GM23248 (cell line): ENCODE results near the gene NUP50. TPM values are rescaled to one million over a fixed set of nuclear protein-coding genes. Genes with fewer than 3 reads are reported as not detected.

ENCODE experiments used
- DNase-seq: peaks from one replicate; pipeline ENCODE4 v3.0.0-alpha.2; 2015
- H2AFZ ChIP-seq: fragments of 200-600 bp; sonication (generic); 2 replicates; pipeline ENCODE4 v1.6.1; 2016; ENCODE audit warnings: antibody characterized with exemption
- H3F3A ChIP-seq: fragments of 200-600 bp; sonication (generic); 2 replicates; pipeline ENCODE4 v1.6.1; 2016; ENCODE audit warnings: mild to moderate bottlenecking, antibody characterized with exemption, mixed run types; ENCODE audit not compliant: insufficient read depth
- H3K27ac ChIP-seq: fragments of 200-600 bp; sonication (generic); 2 replicates; pipeline ENCODE4 v1.5.1; 2016; ENCODE audit warnings: mild to moderate bottlenecking
- H3K27me3 ChIP-seq: fragments of 200-600 bp; sonication (generic); replicated peaks from 2 replicates; pipeline ENCODE4 v1.6.1; 2016; ENCODE audit warnings: mild to moderate bottlenecking; ENCODE audit not compliant: insufficient read depth
- H3K36me3 ChIP-seq: fragments of 200-600 bp; sonication (generic); 2 replicates; pipeline ENCODE4 v1.6.1; 2016; ENCODE audit warnings: low read depth, mild to moderate bottlenecking
- H3K4me1 ChIP-seq: fragments of 200-600 bp; sonication (generic); 2 replicates; pipeline ENCODE4 v1.6.1; 2016; ENCODE audit warnings: mild to moderate bottlenecking; ENCODE audit not compliant: insufficient read depth
- H3K4me2 ChIP-seq: fragments of 200-600 bp; sonication (generic); one replicate; pipeline ENCODE4 v1.6.1; 2016; ENCODE audit warnings: mild to moderate bottlenecking; ENCODE audit not compliant: unreplicated experiment
- H3K4me3 ChIP-seq: fragments of 200-600 bp; sonication (generic); 2 replicates; pipeline ENCODE4 v1.5.1; 2016; ENCODE audit warnings: mild to moderate bottlenecking
- H3K79me2 ChIP-seq: fragments of 200-600 bp; sonication (generic); 2 replicates; pipeline ENCODE4 v1.6.1; 2016; ENCODE audit warnings: mild to moderate bottlenecking; ENCODE audit not compliant: insufficient read depth
- H3K9ac ChIP-seq: fragments of 200-600 bp; sonication (generic); 2 replicates; pipeline ENCODE4 v1.6.1; 2016; ENCODE audit warnings: mild to moderate bottlenecking
- H3K9me2 ChIP-seq: fragments of 200-600 bp; sonication (generic); 2 replicates; pipeline ENCODE4 v1.6.1; 2016; ENCODE audit warnings: mixed run types, mild to moderate bottlenecking, moderate library complexity; ENCODE audit not compliant: insufficient read depth
- H3K9me3 ChIP-seq: fragments of 200-600 bp; sonication (generic); one replicate; pipeline ENCODE4 v1.6.1; 2017; ENCODE audit warnings: low read depth
- H4K20me1 ChIP-seq: fragments of 200-600 bp; sonication (generic); 2 replicates; pipeline ENCODE4 v1.6.0; 2016; ENCODE audit not compliant: insufficient read depth
- EZH2 ChIP-seq: fragments of 200-600 bp; sonication (generic); IDR thresholded peaks from 2 replicates; pipeline ENCODE4 v1.6.1; 2018; ENCODE audit warnings: antibody characterized with exemption, mild to moderate bottlenecking; ENCODE audit not compliant: insufficient read depth, poor library complexity, severe bottlenecking
- EZH2phosphoT487 ChIP-seq: fragments of 200-600 bp; sonication (generic); IDR thresholded peaks from 2 replicates; pipeline ENCODE4 v1.6.1; 2018; ENCODE audit warnings: antibody characterized with exemption, moderate library complexity, mild to moderate bottlenecking, low read depth; ENCODE audit not compliant: insufficient read depth
- WGBS, 2 experiments: methylation state at CpG; one replicate each; pipeline ENCODE4 v1.1.6; 2015 to 2017; ENCODE audit warnings: low lambda C conversion rate in 2 of 2, low coverage in 1 of 2; ENCODE audit errors: missing lambda C conversion rate in 2 of 2; 5-methylcytosine and 5-hydroxymethylcytosine counted together
- in situ Hi-C: fragments of 300-500 bp; cut with MboI; formaldehyde crosslinking; loops from 2 replicates; pipeline ENCODE4 v1.15.0; 2020
- polyA plus RNA-seq: library from polyadenylated mRNA; unstranded; fragments of >200 nt; fragmentation: Nextera tagmentation; extraction: Ambion mirVana; gene quantifications from 2 replicates; pipeline ENCODE4 v1.2.1, GENCODE V29; 2016
- total RNA-seq: library from RNA; depleted of rRNA; stranded (reverse); fragments of >200 nt; shearing (Covaris generic); gene quantifications from 2 replicates; pipeline ENCODE4 v1.2.3, GENCODE V29; 2014

The NUP50 gene
- total and polyA plus RNA-seq, 2 experiments from 2014 or later = 22.3 to 30.8 TPM

GRCh38 chr22:45225732-45226502 lies 62.2 kb downstream of the NUP50 start:
- DNase-seq = peak; percentile 72
- no peaks in the 10 kb centered on the region for H3K9me3 ChIP-seq
- H3K36me3 ChIP-seq = no peaks in the 10 kb centered on the region
- H3F3A ChIP-seq = no peaks in the 10 kb centered on the region
- 0 out of 2 replicates have a peak overlapping the region, but pooled peaks have one; percentile 26 for H3K9ac ChIP-seq
- no peak overlapping the region for H2AFZ ChIP-seq
- no peaks in the 10 kb centered on the region for H3K27me3 ChIP-seq
- WGBS, 2 experiments = 67 to 72% methylated on average over 25 to 26 of the region's 26 CpGs
- no peak overlapping the region for H3K4me3 ChIP-seq
- no peaks in the 10 kb centered on the region for H3K9me2 ChIP-seq
- no peak for TF ChIP-seq EZH2
- no peak for TF ChIP-seq EZH2phosphoT487
- in situ Hi-C loops = no loop called here
- H4K20me1 ChIP-seq = no peaks in the 10 kb centered on the region
- H3K27ac ChIP-seq = peak overlapping the region; percentile 28
- peaks cover 36% of the 10 kb centered on the region for H3K79me2 ChIP-seq
- H3K4me2 ChIP-seq = no peak overlapping the region
- H3K4me1 ChIP-seq = peaks cover 9% of the 10 kb centered on the region; the same call in 1 of the 2 replicates

GRCh38 chr22:45226503-45227186 lies 62.9 kb downstream of the NUP50 start:
- DNase-seq = peak; percentile 66

GRCh38 chr22:45227645-45228400 lies 64.1 kb downstream of the NUP50 start:
- Histone ChIP-seq H3K4me2 (no peak overlapping the region), H3K27me3 (no peaks in the 10 kb centered on the region), H3K79me2 (peaks cover 17% of the 10 kb centered on the region), H3K27ac (no peak overlapping the region), H4K20me1 (no peaks in the 10 kb centered on the region), H3K4me3 (no peak overlapping the region), H3K4me1 (peaks cover 9% of the 10 kb centered on the region; the same call in 1 of the 2 replicates), H3K36me3 (no peaks in the 10 kb centered on the region), H3K9me3 (no peaks in the 10 kb centered on the region), H3K9ac (no peak overlapping the region), H3K9me2 (no peaks in the 10 kb centered on the region), H3F3A (no peaks in the 10 kb centered on the region), H2AFZ (no peak overlapping the region)
- no peak for DNase-seq
- in situ Hi-C loops = no loop called here
- WGBS, 2 experiments = 51 to 54% methylated on average over 14 to 16 of the region's 16 CpGs
- TF ChIP-seq EZH2 (no peak), EZH2phosphoT487 (no peak)

More at GRCh38 chr22:45226503-45227186, 62.9 kb downstream of the NUP50 start:
- Histone ChIP-seq H3K9me3 (no peaks in the 10 kb centered on the region), H3K27me3 (no peaks in the 10 kb centered on the region), H3K4me3 (no peak overlapping the region), H3K9me2 (no peaks in the 10 kb centered on the region), H3K9ac (0 out of 2 replicates have a peak overlapping the region, but pooled peaks have one; percentile 26), H3K4me1 (peaks cover 9% of the 10 kb centered on the region; the same call in 1 of the 2 replicates), H4K20me1 (no peaks in the 10 kb centered on the region), H3K36me3 (no peaks in the 10 kb centered on the region), H3F3A (no peaks in the 10 kb centered on the region), H3K4me2 (no peak overlapping the region), H3K27ac (peak overlapping the region; percentile 28), H3K79me2 (peaks cover 29% of the 10 kb centered on the region), H2AFZ (no peak overlapping the region)
- no peak for TF ChIP-seq EZH2phosphoT487
- TF ChIP-seq EZH2 = no peak
- in situ Hi-C loops = no loop called here
- WGBS, 2 experiments = 68 to 73% methylated on average over 17 of the region's 17 CpGs

GRCh38 chr22:45228401-45228754 lies 64.7 kb downstream of the NUP50 start:
- WGBS, 2 experiments = 91 to 92% methylated on average over 5 to 8 of the region's 8 CpGs
- H3K4me3 ChIP-seq = no peak overlapping the region
- no peaks in the 10 kb centered on the region for H3K9me2 ChIP-seq
- H3K4me1 ChIP-seq = peaks cover 9% of the 10 kb centered on the region; the same call in 1 of the 2 replicates
- peaks cover 11% of the 10 kb centered on the region for H3K79me2 ChIP-seq
- no peak overlapping the region for H3K27ac ChIP-seq
- in situ Hi-C loops = no loop called here
- H3K36me3 ChIP-seq = no peaks in the 10 kb centered on the region
- no peak overlapping the region for H3K9ac ChIP-seq
- no peak overlapping the region for H3K4me2 ChIP-seq
- no peaks in the 10 kb centered on the region for H3K9me3 ChIP-seq
- DNase-seq = no peak
- no peak overlapping the region for H2AFZ ChIP-seq
- TF ChIP-seq EZH2 = no peak
- no peak for TF ChIP-seq EZH2phosphoT487
- no peaks in the 10 kb centered on the region for H3K27me3 ChIP-seq
- H4K20me1 ChIP-seq = no peaks in the 10 kb centered on the region
- no peaks in the 10 kb centered on the region for H3F3A ChIP-seq
